Suppressor macrophage treated with lipopolysaccharide for 1 hour (primary cell): ENCODE results near the gene ANK3.
"Not testable (repeated sequence)": the region's sequence is repeated elsewhere in the genome, so short reads cannot be mapped to it uniquely, and the experiment has no call there.

Source experiments
- DNase-seq, 3 donors: peaks; one replicate each; pipeline ENCODE4 v3.0.0-alpha.2; 2020 to 2022

The ANK3 gene

GRCh38 chr10:60073781-60074656 is 315.7 kb downstream of the ANK3 start:
- DNase-seq = no peak

GRCh38 chr10:60073397-60073780 is 316.3 kb downstream of the ANK3 start:
- DNase-seq = no peak

- DNase-seq = no peak
Observed at GRCh38 chr10:60069311-60069710, 320.4 kb downstream of the ANK3 start.

- DNase-seq = no peak
Observed at GRCh38 chr10:60050366-60050765, 339.3 kb downstream of the ANK3 start.

GRCh38 chr10:60048091-60048501 is 341.6 kb downstream of the ANK3 start:
- no peak for DNase-seq

GRCh38 chr10:60045571-60045970 is 344.1 kb downstream of the ANK3 start:
- no peak for DNase-seq

- no peak for DNase-seq
Observed at GRCh38 chr10:60044971-60045370, 344.7 kb downstream of the ANK3 start.

- DNase-seq = no peak
Observed at GRCh38 chr10:60044242-60044641, 345.4 kb downstream of the ANK3 start.

- DNase-seq = no peak
Observed at GRCh38 chr10:60043561-60044241, 346.0 kb downstream of the ANK3 start.

GRCh38 chr10:60042914-60043313 is 346.8 kb downstream of the ANK3 start:
- peak in 1 of 3 donors; percentile 24 for DNase-seq

- DNase-seq = no peak
Observed at GRCh38 chr10:60042262-60042661, 347.4 kb downstream of the ANK3 start.

GRCh38 chr10:60041489-60042133 is 348.1 kb downstream of the ANK3 start:
- no peak for DNase-seq

- no peak for DNase-seq
Observed at GRCh38 chr10:60040014-60040662, 349.5 kb downstream of the ANK3 start.

GRCh38 chr10:60035984-60036383 is 353.7 kb downstream of the ANK3 start:
- no peak for DNase-seq

GRCh38 chr10:60035375-60035774 is 354.3 kb downstream of the ANK3 start:
- not testable (repeated sequence) for DNase-seq

GRCh38 chr10:60032723-60033122 is 357.0 kb downstream of the ANK3 start:
- peak; percentile 86 to 97 (median 94) for DNase-seq

- peak; percentile 78 to 88 (median 84) for DNase-seq
Observed at GRCh38 chr10:60031664-60032063, 358.0 kb downstream of the ANK3 start.

- no peak for DNase-seq
Observed at GRCh38 chr10:60031183-60031582, 358.5 kb downstream of the ANK3 start.

- peak; percentile 19 to 43 (median 29) for DNase-seq
Observed at GRCh38 chr10:60029475-60029874, 360.2 kb downstream of the ANK3 start.

- DNase-seq = no peak
Observed at GRCh38 chr10:60028081-60028480, 361.6 kb downstream of the ANK3 start.

GRCh38 chr10:60025279-60025678 is 364.4 kb downstream of the ANK3 start:
- no peak for DNase-seq

GRCh38 chr10:60024506-60024905 is 365.2 kb downstream of the ANK3 start:
- no peak for DNase-seq
